A673 (cell line): ENCODE measurements around the gene CDR2.

Experiments used
- EZH2 ChIP-seq: fragments of 200-600 bp; sonication (generic); IDR thresholded peaks from 2 replicates; pipeline ENCODE4 v1.6.1; 2017; ENCODE audit warnings: borderline replicate concordance, low read depth, mild to moderate bottlenecking, mixed read lengths, antibody characterized with exemption, low read length; ENCODE audit not compliant: poor library complexity, severe bottlenecking
- TF ChIP-seq, protein P1 (sequence below): fragments of 300-800, 200-600 bp; sonication (generic); conservative IDR thresholded peaks from 2 replicates; pipeline ENCODE4 v1.5.1; 2017; ENCODE audit warnings: low read depth, mild to moderate bottlenecking, antibody characterized with exemption, low read length, moderate library complexity, mixed read lengths

GRCh38 chr16:22402191-22402590 is 27.8 kb upstream of the CDR2 start:
- TF ChIP-seq, protein P1, sequence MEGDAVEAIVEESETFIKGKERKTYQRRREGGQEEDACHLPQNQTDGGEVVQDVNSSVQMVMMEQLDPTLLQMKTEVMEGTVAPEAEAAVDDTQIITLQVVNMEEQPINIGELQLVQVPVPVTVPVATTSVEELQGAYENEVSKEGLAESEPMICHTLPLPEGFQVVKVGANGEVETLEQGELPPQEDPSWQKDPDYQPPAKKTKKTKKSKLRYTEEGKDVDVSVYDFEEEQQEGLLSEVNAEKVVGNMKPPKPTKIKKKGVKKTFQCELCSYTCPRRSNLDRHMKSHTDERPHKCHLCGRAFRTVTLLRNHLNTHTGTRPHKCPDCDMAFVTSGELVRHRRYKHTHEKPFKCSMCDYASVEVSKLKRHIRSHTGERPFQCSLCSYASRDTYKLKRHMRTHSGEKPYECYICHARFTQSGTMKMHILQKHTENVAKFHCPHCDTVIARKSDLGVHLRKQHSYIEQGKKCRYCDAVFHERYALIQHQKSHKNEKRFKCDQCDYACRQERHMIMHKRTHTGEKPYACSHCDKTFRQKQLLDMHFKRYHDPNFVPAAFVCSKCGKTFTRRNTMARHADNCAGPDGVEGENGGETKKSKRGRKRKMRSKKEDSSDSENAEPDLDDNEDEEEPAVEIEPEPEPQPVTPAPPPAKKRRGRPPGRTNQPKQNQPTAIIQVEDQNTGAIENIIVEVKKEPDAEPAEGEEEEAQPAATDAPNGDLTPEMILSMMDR: no peak
- no peak for TF ChIP-seq EZH2
